Measurements from ENCODE around the gene NPIPB2.

GRCh38 chr16:11976850-11977375 lies 35.1 kb upstream of the NPIPB2 start:
- TF ChIP-seq POLR2A (IDR thresholded peaks at IDR 0.05) (no peak), CTCF (IDR thresholded peaks at IDR 0.05) (no peak)
